ENCODE results near the gene RNASE11. TPM values are rescaled to one million over a fixed set of nuclear protein-coding genes. Genes with fewer than 3 reads are reported as not detected.

The RNASE11 gene
- total and polyA plus RNA-seq, 2 of the 4 experiments (the other 2 are of a cell fraction) = not detected

DNA sequence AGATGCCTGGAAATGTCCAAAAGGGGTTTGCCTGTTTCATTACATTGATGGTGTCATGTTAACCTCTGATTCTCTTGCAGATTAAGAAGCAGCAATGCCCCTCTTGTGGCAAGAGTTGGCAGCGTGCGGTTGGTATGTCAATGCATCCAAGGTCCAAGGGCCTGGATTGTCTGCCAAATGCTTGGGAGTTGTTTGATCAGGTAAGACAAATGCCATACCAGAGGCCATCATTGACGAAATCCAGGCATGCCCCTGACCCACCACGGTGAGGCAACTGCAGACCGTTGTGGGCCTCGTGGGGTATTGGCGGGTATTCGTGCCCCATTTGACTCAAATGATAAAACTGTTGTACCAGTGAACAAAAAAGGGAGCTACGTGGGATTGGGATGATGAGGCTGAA is 14.8 kb upstream of the RNASE11 start:
- no peak overlapping the region for H4K5ac ChIP-seq (ENCODE audit: low read depth, low read length)
- H3K9me1 ChIP-seq (ENCODE audit: insufficient read depth, low read length) = no peaks in the 10 kb centered on the region
- intact Hi-C loops (cut with micrococcal nuclease) (no loop called here), dilution Hi-C loops (cut with HindIII; ENCODE audit: low sequenced_read_pairs, unreplicated experiment) (no loop called here), in situ Hi-C loops (cut with MboI; ENCODE audit: low sequenced_read_pairs) (no loop called here)
- no peak overlapping the region for H2BK120ac ChIP-seq (ENCODE audit: low read depth, low read length)
- H4K8ac ChIP-seq (ENCODE audit: low read depth in 2 of 2, low read length in 2 of 2) = no peak overlapping the region
- no peaks in the 10 kb centered on the region for H4K20me1 ChIP-seq (ENCODE audit: insufficient read depth, low read length)
- no peaks in the 10 kb centered on the region for H3K27me3 ChIP-seq (ENCODE audit: control insufficient read depth, insufficient read depth, low read length)
- no peak overlapping the region for H2BK5ac ChIP-seq (ENCODE audit: low read depth, low read length, poor library complexity, severe bottlenecking)
- DNase-seq (no peak), ATAC-seq (ENCODE audit: low read depth) (no peak)
- no peaks in the 10 kb centered on the region for H3K36me3 ChIP-seq (ENCODE audit: control insufficient read depth, insufficient read depth, low read length)
- H3K23ac ChIP-seq (ENCODE audit: low read depth, low read length) = no peak overlapping the region
- no peak overlapping the region for H3K27ac ChIP-seq (ENCODE audit: insufficient read depth, low read length)
- H2BK15ac ChIP-seq (ENCODE audit: low read depth, low read length) = no peak overlapping the region
- no peak overlapping the region for H3K18ac ChIP-seq (ENCODE audit: low read depth, low read length)
- H2BK20ac ChIP-seq (ENCODE audit: low read depth, low read length) = no peak overlapping the region
- H3K4ac ChIP-seq (ENCODE audit: low read depth, low read length) = no peak overlapping the region
- no peaks in the 10 kb centered on the region for H3K9me3 ChIP-seq (ENCODE audit: control insufficient read depth, insufficient read depth, low read length)
- no peak overlapping the region for H3K56ac ChIP-seq (ENCODE audit: extremely low read depth, insufficient read depth, low read length)
- H2AK9ac ChIP-seq (replicated peaks; ENCODE audit: low read depth, low read length, poor library complexity) = no peak overlapping the region
- no peak overlapping the region for H2AFZ ChIP-seq (replicated peaks; ENCODE audit: low read length, poor library complexity)
- ChIA-PET CTCF (no interaction called here), POLR2A (ENCODE audit: unreplicated experiment) (no interaction called here)
- H3K9ac ChIP-seq (ENCODE audit: low read depth, low read length) = no peak overlapping the region
- no peaks in the 10 kb centered on the region for H3K4me1 ChIP-seq (ENCODE audit: control insufficient read depth, insufficient read depth, low read length)
- H3K4me3 ChIP-seq (ENCODE audit: insufficient read depth, low read depth, low read length) = no peak overlapping the region
- H3K14ac ChIP-seq (replicated peaks; ENCODE audit: low read depth, low read length) = no peak overlapping the region
- no peaks in the 10 kb centered on the region for H3K79me1 ChIP-seq (ENCODE audit: low read depth in 1 of 2, low read length in 2 of 2)
- no peak overlapping the region for H3K4me2 ChIP-seq (ENCODE audit: low read depth, low read length)
- no peak overlapping the region for H2AK5ac ChIP-seq (ENCODE audit: low read depth, low read length)
- BruUV-seq (replicated peaks) = no TSS peak
- TF ChIP-seq SMC3 (IDR thresholded peaks at IDR 0.05; ENCODE audit: low read depth, low read length) (no peak), RCOR1 (IDR thresholded peaks at IDR 0.05; ENCODE audit: insufficient replicate concordance, low read length) (no peak), FOS (IDR thresholded peaks at IDR 0.05; ENCODE audit: low read depth, low read length) (no peak), BHLHE40 (IDR thresholded peaks at IDR 0.05; ENCODE audit: low read depth, low read length) (no peak), RAD21 (IDR thresholded peaks at IDR 0.05; ENCODE audit: low read length) (no peak), NFE2L2 (IDR thresholded peaks at IDR 0.05; ENCODE audit: low read depth, low read length) (no peak), MXI1 (IDR thresholded peaks at IDR 0.05; ENCODE audit: borderline replicate concordance, low read depth, low read length) (no peak), CHD1 (IDR thresholded peaks at IDR 0.05; ENCODE audit: low read depth, low read length) (no peak), CTCF (conservative IDR thresholded peaks at IDR 0.05; ENCODE audit: low read depth, low read length) (no peak), USF2 (IDR thresholded peaks at IDR 0.05; ENCODE audit: low read depth, low read length) (no peak), MAFK (IDR thresholded peaks at IDR 0.05; ENCODE audit: low read depth, low read length) (no peak), RFX5 (IDR thresholded peaks at IDR 0.05; ENCODE audit: low read depth, low read length) (no peak), MAZ (IDR thresholded peaks at IDR 0.05; ENCODE audit: borderline replicate concordance, low read depth, low read length) (no peak)
- TF ChIP-seq, protein P1, sequence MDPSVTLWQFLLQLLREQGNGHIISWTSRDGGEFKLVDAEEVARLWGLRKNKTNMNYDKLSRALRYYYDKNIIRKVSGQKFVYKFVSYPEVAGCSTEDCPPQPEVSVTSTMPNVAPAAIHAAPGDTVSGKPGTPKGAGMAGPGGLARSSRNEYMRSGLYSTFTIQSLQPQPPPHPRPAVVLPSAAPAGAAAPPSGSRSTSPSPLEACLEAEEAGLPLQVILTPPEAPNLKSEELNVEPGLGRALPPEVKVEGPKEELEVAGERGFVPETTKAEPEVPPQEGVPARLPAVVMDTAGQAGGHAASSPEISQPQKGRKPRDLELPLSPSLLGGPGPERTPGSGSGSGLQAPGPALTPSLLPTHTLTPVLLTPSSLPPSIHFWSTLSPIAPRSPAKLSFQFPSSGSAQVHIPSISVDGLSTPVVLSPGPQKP (IDR thresholded peaks at IDR 0.05; ENCODE audit: borderline replicate concordance, low read depth, low read length) = no peak
- no peak overlapping the region for H4K91ac ChIP-seq (ENCODE audit: insufficient read depth, low read depth, low read length)
- 54% methylated on average over 4 of the region's 9 CpGs; no CpG with 5 or more reads in 1 of the 2 experiments for WGBS, 2 experiments (ENCODE audit: extremely low coverage in 2 of 2, insufficient read length in 1 of 2)

Data from IMR-90 (cell line).